CD4-positive, alpha-beta T cell treated with Interleukin-6 for 4 hours (primary cell): ENCODE data around the gene VEGFA.

Source experiments
- DNase-seq: peaks from one replicate; pipeline ENCODE4 v3.0.0-alpha.2; 2020; ENCODE audit warnings: mixed read lengths

The VEGFA gene

DNA sequence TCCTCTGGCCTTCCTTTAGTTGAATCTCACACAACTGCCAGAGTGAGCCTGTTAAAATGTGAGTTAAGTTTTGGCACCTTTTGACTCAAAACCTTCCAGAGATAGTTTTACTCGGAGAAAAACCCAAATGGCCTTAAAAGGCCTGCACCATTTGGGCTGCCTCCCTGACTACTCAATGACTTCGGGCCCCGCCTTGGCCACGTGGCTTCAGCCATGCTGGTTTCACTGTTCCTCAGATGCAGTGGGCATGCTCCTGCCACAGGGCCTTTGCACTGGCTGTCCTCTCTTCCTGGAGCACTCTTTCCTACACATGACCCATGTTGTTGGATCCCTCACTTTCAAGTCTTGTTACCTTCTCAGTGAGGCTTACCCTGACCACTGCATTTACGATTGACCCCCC lies 18.3 kb downstream of the VEGFA start:
- no peak for DNase-seq

DNA sequence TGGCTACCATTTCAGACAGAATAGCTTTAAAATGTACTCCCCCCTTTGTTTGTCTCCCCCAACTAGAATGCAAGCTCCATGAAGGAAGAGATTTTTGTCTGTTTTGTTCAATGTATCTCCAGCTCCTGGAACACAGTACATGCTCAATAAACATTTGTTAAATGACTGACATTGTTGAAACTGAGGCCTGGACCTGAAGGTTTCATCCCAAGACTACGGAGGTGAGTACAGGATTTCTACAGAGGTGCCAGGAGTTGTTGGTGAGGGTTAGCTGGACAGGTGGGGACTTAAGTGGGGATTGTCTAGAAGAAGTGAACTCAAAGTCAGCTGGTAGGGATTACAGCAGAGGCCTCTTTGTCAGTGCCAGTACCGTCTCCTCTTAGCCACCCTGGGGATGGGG lies 19.4 kb downstream of the VEGFA start:
- DNase-seq, result no peak

DNA sequence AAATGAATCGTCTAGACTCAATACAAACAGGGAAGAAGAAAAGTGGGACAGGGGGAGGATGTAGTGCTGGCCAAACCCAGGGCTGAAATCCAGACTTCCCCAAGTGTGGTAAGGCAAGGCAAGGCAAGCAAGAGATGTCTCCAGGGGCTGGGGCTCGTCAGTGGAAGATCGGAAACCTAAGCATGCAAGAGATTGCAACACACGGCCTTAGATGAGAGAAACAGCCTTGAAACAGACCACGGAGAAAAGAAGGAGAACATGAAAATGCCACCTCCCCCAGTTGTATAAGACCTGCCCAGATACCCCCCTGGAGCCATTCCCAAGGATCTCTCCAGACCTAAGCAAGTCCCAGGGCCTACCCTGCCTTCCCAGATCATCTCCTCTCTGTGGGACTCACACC lies 20.0 kb downstream of the VEGFA start:
- DNase-seq, result no peak

DNA sequence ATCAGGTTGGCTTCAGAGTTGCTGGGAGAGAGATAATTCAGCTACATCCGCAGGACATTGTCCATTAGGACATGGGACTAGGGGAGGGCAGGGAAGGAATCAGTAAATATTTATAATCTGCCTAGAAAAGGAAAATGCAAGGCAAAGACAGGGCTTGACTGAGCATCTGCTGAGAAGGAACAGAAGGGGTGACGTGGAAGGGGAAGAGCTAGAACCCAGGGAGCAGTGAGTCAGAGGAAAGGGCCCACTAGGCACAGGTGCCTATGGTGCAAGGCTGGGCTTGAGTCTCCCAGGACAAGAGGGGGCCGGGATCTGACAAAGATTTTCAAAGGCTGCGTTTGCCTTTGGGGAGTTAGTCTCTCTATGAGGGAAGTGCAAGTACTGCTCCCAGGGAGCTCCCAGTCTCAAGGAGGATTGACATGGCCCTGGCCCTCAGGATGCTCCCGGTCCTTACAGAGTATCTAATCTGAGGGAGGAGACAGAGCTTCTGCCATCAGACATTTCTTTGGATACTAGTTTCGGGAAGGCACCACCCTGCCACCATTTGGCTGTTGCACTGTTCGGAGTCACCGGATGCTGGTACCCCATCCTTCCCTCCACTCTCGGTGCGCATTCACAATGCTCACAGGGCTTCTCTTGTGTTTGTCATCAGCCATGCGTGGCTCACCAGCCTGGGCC lies 21.9 kb downstream of the VEGFA start:
- no peak for DNase-seq

DNA sequence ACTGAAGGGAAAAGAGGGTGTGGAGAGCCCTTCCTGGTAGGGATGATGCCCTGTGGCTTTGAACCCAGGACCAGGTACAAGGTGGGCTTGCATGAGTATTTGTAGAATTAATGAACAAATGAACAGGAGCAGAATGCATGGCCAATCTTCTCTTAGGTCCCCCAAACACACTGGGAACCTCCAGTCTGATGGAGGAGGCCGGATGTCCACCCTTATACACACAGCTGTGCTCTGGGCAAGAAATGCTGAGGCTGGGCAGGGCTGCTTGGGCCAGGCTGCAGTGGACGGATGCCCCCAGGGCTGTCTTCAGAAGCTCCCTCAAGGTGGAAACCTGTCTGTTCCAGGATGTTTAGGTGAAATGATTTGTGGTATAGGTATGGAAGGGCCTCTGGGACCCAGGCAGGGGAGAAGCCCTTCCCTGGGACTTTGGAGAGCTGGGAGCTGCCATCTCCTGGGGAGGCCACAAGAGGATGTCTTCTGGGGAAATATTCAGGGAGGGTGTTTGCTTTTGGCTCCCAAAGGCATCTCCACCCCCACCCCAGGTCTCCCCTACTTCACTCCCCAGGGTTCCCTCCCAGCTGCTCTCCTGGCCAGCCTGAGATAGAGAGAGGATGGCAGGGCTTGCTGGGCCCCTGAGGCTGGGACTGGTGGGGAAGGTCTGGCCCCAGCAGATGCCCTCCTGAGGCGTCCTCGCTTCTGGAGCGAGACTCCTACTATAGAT lies 23.3 kb downstream of the VEGFA start:
- DNase-seq, result no peak

DNA sequence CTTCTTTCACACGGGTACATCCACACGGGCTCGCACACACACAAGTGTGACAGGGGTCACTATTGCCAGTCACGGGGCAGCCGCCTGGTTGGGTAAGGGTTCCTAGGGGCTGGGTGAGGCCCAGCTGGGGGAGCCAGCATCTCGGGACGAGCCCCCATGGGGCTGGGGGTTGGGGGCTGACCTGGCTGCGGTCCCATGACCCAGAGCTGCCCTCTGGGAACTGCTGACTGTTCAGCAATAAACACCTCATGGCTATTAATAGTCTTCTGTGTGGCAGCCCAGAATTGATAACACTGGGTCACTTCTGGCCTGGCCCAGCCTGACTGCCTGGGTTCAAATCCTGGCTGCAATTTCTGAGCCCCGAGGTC lies 23.8 kb downstream of the VEGFA start:
- no peak for DNase-seq

DNA sequence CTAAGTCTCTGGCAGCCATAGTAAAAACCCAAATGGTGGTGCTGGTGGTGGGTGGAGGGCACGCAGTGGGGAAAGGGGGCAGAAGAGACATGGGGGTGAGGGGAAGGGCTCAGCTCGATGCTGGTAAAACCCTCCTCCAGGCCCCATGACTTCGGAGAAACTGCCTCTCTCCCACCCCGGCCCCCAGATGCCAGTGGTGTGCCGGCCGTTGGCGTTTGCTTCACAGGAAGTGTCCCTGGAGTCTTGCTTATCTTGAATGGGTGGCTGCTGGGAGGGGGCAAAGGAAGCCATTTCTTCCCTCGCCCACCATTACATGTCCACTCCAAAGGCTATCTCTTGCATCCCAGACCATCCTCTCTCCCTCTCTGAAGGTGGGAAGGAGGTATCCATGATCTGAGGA lies 25.4 kb downstream of the VEGFA start:
- no peak for DNase-seq

DNA sequence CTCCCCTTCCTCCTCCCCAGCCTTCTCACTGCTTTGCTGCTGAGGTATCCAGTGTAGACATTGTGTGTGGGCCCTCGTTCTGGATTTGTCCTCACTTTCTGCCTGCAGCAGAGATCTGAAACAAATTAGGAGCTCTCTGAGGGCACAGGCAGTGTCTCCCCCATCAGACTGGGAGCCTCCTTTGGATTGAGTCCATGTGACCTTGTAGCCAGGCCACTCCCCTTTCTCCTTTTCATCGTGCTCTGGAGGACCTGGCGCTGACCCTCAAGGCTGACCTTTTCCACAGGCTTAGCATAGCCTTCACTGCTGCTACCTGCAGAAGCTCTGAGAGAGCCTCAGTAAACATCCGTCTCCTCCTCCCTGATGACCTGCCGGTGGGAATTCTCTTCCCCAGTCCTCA lies 26.2 kb downstream of the VEGFA start:
- no peak for DNase-seq

DNA sequence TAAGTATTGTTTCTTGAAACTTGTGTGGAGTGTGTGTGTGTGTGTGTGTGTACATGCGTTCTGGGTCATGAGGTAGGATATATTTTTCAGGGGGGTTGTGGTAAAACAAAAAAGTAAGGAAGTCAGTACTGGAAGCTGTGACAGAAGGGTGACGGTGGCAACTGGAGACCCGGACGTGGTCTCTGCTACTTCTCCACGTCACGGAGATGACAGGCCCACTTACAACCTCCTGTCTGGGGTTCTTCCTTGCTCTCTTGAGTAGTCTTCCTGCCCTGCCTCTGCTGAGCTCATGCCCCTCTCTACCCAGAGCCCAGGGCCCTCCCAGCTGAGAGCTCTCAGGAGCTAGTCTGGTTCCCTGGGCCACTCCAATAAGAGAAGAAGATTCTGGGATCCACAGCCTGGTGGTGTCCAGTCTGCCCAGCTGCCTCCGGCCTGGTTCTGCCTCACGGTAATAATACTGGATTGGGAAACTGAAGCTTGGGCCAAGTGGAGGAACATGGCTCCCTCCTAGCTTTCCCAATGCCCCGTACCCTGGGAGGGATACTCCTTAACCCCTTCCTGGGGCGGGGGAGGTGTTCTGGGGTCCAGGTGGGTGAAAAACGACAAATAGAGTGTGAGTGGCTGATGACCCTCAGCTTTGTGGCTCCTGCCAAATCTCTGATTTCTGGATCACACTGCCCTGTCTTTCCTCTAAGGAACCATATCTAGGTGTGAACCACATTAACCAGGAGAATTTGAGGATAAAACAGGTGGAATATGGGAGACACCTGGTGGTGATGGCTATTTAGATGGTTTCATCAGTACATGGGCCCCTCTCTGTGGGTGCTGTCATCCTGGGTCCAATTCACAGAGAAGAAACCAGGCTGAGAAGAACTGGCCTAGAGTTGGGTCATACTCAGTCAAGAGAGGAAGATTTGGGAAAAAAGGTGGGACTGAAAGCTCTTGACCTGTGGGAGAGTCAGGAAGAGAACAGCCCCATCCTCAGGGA lies 27.2 kb downstream of the VEGFA start:
- DNase-seq, result no peak

DNA sequence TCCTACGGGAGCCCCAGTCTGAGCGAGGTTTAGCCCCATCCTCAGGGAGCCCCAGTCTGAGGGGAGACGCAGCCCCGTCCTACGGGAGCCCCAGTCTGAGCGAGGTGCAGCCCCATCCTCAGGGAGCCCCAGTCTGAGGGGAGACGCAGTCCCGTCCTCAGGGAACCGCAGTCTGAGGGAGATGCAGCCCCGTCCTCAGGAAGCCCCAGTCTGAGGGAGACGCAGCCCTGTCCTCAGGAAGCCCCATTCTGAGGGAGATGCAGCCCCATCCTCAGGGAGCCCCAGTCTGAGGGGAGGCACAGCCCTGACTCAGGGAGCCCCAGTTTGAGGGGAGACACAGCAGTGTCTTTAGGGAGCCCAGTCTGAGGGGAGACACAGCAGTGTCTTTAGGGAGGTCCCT lies 27.9 kb downstream of the VEGFA start:
- no peak for DNase-seq

DNA sequence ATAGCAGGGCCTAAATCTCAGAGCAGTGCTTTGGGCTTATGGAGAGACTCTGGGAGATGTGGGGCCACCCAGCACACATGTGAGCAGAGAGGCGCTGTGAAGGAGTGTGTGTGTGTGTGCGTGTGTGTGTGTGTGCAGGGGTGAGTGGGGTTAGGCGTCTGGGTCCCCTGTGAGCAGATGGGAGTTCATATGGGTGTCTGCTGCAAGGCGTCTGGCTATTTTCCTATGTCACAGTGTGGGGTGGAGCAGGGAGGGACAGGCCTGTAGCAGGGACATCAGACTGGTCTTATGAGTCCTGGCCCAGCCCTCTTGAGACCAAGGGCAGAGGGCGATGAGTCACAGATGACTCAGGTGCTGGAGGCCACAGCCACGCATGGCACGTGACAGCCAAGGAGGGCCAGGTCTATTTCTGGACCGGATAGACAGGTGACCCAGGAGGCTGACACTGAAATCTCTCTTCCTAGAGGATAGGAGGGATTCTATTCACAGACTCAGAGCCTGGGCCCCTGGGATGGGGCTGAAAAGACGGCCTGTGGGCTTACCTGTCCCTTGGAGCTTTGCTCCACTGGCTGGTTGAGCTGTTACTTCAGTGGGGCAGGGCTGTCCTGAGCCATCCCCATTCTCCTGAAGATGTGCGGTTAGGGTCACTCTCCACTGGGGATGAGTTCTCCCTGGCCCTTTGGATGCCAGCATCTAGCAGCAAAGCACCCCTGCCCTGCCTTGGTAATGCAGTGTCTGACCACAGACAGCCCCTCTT lies 28.9 kb downstream of the VEGFA start:
- DNase-seq, result no peak

DNA sequence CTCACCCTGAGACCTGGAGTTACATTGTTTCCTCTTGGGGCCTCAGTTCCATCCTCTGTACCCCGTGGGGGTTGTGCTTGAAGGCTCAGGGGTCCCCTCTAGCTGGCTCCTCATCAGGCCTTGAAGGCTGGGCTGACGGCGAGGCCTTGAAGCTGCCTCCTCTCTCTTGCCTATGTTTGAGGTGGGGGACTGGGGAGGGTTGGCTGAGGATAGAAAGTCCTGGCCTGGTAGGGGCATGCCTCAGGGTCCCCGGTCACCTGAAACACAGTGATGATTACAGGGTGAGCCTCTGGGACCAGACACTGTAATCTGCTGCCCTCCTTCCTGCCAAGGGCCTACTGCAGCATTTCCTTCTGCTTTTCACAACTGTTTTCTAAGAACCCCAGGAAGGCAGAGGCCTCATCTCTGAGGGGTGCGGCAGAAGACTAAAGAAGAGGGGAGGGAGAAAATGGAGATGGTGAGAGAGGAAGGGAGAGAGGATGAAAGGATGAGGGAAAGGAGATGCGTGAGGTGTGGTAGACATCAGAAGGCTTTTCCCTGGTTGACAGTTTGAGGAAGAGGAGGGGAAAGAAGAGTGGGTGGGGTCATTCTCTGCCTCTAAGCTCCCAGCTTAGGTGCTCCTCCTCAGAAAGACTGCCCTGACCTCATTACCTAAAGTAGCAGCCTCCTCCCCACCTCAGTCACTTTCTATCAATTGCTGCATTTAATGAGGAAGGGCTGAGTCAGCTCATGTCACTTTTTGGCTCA lies 29.7 kb downstream of the VEGFA start:
- DNase-seq, result no peak

DNA sequence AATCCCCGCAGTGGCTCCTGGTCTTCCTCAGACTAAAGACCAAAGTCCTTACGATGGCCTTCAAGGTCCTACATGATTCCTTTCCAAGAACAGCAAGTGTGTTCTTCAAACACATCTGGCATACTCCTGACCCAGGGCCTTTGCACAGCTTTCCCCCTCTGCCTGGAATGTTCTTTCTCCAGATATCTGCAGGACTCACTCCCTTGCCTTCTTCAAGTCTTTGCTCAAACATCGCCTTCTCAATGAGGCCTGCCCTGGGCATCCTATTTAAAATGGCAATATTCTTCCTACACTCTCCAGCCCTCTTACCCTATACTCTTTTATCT lies 30.2 kb downstream of the VEGFA start:
- no peak for DNase-seq

DNA sequence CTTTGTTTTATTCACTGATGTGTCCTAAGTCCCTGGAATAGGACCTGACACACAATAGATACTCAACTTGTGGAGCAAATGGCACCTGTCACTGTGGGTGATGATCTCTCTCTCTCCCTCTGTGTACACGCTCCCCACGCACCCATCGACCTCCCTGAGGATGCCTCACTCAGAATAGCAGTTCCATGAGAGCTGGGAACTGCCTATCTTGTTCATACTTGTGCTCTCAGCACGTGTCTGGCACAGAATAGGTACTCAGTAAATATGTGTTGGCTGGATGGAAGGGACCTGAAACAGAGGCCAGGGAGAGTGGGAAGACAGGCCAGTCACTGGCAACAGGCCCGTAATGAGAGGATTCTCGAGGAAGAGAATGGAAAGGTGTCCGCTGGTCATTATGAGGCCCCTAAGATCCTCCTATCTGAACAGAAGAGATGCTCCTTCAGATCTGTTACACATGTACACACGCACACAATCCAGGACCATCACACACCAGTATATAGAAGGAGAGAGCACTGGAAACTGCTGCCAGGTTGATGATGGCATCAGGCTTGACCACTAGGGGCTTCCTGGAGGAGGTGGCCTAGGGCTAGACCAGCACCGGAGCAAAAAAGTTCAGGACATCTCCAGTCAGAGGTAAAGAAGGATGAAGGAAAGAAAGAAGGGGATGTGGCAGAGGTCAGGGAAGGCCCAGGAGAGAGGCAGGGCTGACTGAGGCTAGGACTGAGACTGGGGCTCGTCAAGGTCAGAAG lies 30.9 kb downstream of the VEGFA start:
- no peak for DNase-seq

DNA sequence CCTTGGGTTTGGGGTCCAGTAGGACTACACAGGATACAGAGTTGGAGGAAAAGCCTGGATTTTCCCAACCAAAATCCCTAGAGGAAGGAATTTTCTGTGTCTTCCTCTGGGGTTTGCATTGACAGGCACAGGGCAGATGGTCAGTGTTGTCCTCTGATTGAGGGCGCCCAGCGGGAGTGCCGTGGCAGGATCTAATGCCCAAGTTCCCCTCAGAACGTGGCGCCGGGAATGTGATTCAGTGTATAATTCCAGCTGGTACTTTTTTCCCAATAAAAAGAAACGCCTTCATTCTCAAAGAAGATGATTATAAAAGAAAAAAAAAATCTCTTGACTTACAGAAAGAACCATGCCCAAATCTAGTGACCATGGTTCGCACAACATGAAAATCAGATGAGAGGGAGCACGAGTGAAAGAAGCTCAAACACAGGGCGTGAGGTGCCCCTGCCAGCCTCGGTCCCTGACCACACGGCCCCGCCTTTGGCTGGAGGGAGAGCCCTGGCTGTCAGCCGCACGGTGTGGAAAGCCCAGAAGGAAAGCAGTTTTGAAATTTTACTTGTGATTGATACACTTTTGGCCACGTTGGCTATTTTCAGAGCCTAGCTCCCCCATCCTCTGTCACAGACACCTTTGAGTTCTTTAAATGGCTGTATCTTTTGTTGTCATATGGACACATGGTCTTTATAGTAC lies 31.6 kb downstream of the VEGFA start:
- no peak for DNase-seq

DNA sequence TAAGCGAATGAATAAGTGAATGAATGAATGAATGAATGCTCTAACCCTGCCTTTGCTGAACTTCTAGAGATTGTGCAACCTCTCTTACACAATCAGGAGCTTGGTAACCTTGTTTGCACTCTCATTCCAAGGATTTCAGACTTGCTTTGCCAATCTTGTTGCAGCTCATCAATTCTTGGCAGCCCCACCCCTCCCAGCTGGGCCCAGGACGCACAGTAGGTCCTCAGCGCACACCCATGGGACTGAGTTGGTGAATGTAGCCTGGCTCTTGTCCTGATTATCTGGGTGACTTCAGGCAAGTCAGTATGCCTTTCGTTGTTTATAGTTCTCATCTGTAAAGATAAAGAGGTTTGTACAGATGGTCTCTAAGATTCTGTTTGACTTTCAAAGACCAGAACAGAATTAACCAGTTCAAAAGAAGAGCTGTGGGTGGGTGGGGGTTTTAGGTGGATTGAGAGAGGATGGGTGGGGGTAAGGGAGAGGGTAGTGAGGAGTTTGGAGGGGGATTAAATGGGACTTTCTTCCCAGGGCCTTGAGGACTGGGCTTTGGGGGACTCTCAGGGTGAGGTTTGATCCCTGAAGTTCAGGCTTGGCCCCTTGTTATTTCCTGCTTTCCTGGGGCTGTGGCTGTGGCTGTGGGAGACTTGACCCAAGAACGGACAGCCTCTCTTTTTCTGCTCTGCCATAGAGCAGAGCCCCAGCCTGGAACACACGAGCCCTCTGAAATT lies 33.2 kb downstream of the VEGFA start:
- no peak for DNase-seq

DNA sequence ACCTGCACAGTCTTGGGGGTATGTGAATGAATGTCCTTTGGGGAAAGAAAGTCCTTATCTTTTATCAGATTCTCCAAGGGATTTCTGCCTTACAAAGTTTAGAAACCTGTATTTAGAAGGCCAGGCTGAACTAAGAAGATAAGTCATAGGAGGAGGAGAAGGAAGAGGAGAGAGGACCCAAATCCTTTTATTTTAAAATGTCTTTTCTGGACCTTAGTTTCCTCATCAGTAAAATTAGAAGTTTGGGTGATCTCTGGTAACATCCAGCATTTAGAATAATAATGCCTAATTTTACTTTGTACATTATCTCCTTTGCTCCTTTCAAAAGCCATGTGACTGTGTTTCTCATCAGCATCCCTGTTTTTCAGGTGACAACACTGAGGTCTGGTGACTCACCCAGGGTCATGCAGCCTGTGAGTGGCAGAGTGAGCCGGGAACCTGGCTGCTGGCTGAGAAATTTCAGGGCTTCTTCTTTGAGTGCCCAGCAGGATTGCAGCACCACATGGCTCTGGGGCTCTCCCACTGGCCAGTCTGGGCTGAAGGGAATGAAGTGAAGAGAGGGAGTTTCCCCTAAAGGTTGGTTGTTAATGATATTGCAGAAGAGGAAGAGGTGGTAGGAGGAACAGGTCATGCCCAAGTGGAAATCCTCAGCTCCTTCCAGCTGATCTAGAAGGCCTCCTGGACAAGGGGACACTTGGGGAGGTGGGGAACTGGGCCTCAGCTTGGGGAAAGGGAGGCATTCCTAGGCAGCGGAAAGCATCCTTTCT lies 34.0 kb downstream of the VEGFA start:
- DNase-seq, result no peak

DNA sequence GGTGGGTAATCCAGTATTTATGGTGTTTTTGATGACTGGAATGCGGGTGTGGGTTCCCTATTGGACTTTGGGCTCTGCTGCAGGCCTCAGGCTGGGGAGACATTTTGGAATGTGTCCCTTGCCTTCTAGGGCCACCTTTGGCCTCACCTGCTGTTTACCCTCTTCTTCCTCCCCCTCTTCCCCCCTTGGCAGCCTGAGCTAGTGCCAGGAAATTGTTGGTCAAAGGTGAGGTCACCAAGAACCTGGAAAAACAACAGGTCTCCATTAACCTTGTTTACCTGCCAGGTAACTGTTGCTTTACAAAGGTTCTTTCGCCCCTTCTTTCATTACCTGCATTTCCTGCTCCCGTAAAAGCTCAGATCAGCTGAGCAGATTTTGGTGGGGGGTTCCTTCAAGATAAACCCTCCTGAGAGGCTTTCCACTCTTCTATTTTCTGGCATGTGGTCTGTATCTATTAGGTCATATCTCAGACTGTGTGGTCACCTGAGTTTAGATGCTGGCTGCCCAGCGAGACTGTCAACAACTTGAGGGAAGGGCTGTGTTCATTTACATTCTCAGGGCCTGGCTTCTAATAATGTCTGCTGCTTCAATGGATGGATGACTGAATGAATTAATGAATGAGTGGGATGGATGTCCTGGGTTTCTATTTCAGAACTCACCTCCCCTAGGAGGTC lies 34.7 kb downstream of the VEGFA start:
- no peak for DNase-seq

DNA sequence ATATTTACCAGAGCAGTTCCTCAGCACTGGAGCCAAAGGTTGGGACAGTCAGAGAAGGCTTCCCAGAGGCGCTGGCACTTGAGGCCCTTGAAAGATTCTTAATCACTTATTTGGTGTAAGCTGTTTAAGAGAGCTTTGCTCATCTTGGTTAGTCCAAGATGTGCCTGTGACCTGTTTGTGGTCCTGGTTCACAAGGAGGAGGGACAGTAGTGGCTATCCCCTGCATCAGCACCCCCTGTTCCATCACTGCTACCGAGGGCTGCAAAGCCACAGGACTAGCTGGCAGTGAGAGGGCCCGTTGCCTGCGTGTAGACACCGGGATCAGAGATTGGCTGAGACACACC lies 35.7 kb downstream of the VEGFA start:
- DNase-seq, result no peak
